Mesenchymal stem cell (in vitro differentiated cells and primary cell): Measurements from ENCODE around the gene ADAM17.

Experiments
- DNase-seq: peaks from one replicate; pipeline ENCODE4 v3.0.0-alpha.2; 2013
- H2AFZ ChIP-seq: one replicate; pipeline ENCODE4 v1.6.1; 2013; ENCODE audit warnings: low read depth, mild to moderate bottlenecking, control low read depth, inconsistent platforms, low read length, moderate library complexity
- H2AK5ac ChIP-seq: 2 replicates; pipeline ENCODE4 v1.6.1; 2013; ENCODE audit warnings: low read length, moderate library complexity, mild to moderate bottlenecking, inconsistent platforms; ENCODE audit not compliant: severe bottlenecking
- H2BK120ac ChIP-seq: one replicate; pipeline ENCODE4 v1.6.1; 2013; ENCODE audit warnings: low read depth, mild to moderate bottlenecking, inconsistent platforms, low read length, moderate library complexity
- H2BK12ac ChIP-seq, 2 experiments: one replicate each; pipeline ENCODE4 v1.6.1; 2013; ENCODE audit warnings: inconsistent platforms in 2 of 2, low read length in 2 of 2, mild to moderate bottlenecking in 2 of 2, moderate library complexity in 2 of 2, control low read depth in 1 of 2
- H2BK15ac ChIP-seq: one replicate; pipeline ENCODE4 v1.6.1; 2013; ENCODE audit warnings: mild to moderate bottlenecking, low read depth, inconsistent platforms; ENCODE audit not compliant: poor library complexity, severe bottlenecking
- H2BK5ac ChIP-seq: 2 replicates; pipeline ENCODE4 v1.6.1; 2013; ENCODE audit warnings: low read depth, mild to moderate bottlenecking, low read length, control low read depth, inconsistent platforms; ENCODE audit not compliant: poor library complexity, severe bottlenecking
- H3K14ac ChIP-seq, 2 experiments: one replicate each; pipeline ENCODE4 v1.6.1; 2013; ENCODE audit warnings: inconsistent platforms in 2 of 2, low read length in 2 of 2, control low read depth in 1 of 2, mild to moderate bottlenecking in 1 of 2, moderate library complexity in 1 of 2
- H3K18ac ChIP-seq, 2 experiments: one replicate each; pipeline ENCODE4 v1.6.1; 2013; ENCODE audit warnings: inconsistent platforms in 2 of 2, low read length in 2 of 2, control low read depth in 1 of 2, low read depth in 1 of 2, mild to moderate bottlenecking in 1 of 2
- H3K23ac ChIP-seq, 2 experiments: one replicate each; pipeline ENCODE4 v1.6.1; 2013; ENCODE audit warnings: inconsistent platforms in 2 of 2, low read length in 2 of 2, mild to moderate bottlenecking in 2 of 2, moderate library complexity in 2 of 2, control low read depth in 1 of 2
- H3K27ac ChIP-seq: 2 replicates; pipeline ENCODE4 v1.5.1; 2013; ENCODE audit warnings: mild to moderate bottlenecking, moderate library complexity, low read length, control low read depth, inconsistent platforms; ENCODE audit not compliant: poor library complexity, severe bottlenecking
- H3K27me3 ChIP-seq, 2 experiments: 2 replicates each; pipeline versions ENCODE4 v1.6.1 to v1.7.0; 2013; ENCODE audit warnings: low read length in 2 of 2, mild to moderate bottlenecking in 2 of 2, moderate library complexity in 2 of 2, control low read depth in 1 of 2, inconsistent platforms in 1 of 2; ENCODE audit not compliant: control insufficient read depth in 1 of 2, insufficient read depth in 1 of 2
- H3K36me3 ChIP-seq, 2 experiments: 2 replicates each; pipeline versions ENCODE4 v1.6.1 to v1.7.0; 2013; ENCODE audit warnings: low read length in 2 of 2, control low read depth in 1 of 2, inconsistent platforms in 1 of 2, low read depth in 1 of 2, mild to moderate bottlenecking in 1 of 2; ENCODE audit not compliant: insufficient read depth in 2 of 2, control insufficient read depth in 1 of 2
- H3K4ac ChIP-seq, 2 experiments: one replicate each; pipeline ENCODE4 v1.6.1; 2013; ENCODE audit warnings: inconsistent platforms in 2 of 2, low read length in 2 of 2, mild to moderate bottlenecking in 2 of 2, moderate library complexity in 2 of 2, control low read depth in 1 of 2, low read depth in 1 of 2
- H3K4me1 ChIP-seq: 2 replicates; pipeline ENCODE4 v1.6.1; 2013; ENCODE audit warnings: low read depth, low read length, control low read depth; ENCODE audit not compliant: control insufficient read depth, insufficient read depth
- H3K4me2 ChIP-seq: 2 replicates; pipeline ENCODE4 v1.6.1; 2013; ENCODE audit warnings: low read length, mild to moderate bottlenecking, inconsistent platforms; ENCODE audit not compliant: poor library complexity, severe bottlenecking
- H3K4me3 ChIP-seq, 2 experiments: 2 replicates each; pipeline versions ENCODE4 v1.5.1 to v1.7.0; 2013; ENCODE audit warnings: low read length in 2 of 2, mild to moderate bottlenecking in 2 of 2, control low read depth in 1 of 2, low read depth in 1 of 2; ENCODE audit not compliant: insufficient read depth in 1 of 2
- H3K79me1 ChIP-seq: replicated peaks from 2 replicates; pipeline ENCODE4 v1.6.1; 2013; ENCODE audit warnings: mild to moderate bottlenecking, control low read depth, low read length, inconsistent platforms; ENCODE audit not compliant: poor library complexity, severe bottlenecking
- H3K9ac ChIP-seq: 2 replicates; pipeline ENCODE4 v1.7.0; 2013; ENCODE audit warnings: mild to moderate bottlenecking, low read length, moderate library complexity
- H3K9me3 ChIP-seq: 2 replicates; pipeline ENCODE4 v1.7.0; 2013; ENCODE audit warnings: mild to moderate bottlenecking, low read length; ENCODE audit not compliant: control insufficient read depth
- H4K8ac ChIP-seq: one replicate; pipeline ENCODE4 v1.6.1; 2013; ENCODE audit warnings: inconsistent platforms, mild to moderate bottlenecking, low read length, moderate library complexity
- H4K91ac ChIP-seq: one replicate; pipeline ENCODE4 v1.6.1; 2013; ENCODE audit warnings: mild to moderate bottlenecking, low read length, inconsistent platforms
- WGBS: methylation state at CpG from one replicate; pipeline ENCODE4 v1.1.7; 2013; ENCODE audit warnings: mixed read lengths; 5-methylcytosine and 5-hydroxymethylcytosine counted together

ADAM17 gene

DNA sequence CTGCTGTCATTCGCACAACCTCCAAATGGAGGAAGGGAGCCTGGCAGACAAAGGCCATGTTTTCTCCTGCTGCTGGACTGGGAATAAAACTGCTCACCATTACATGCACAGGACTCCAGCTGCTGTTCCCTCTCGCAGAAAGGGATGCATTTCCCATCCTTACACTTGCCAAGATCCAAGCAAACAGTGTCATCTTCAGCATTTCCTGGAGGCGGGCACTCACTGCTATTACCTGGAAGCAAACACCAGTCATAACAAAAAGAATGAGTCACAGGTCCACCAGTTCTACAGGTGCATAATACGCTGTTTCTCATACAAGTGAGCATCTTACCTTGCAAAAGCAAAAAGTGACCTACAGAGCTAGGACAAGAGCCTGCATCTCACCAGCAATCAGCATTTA, 58.6 kb downstream of the ADAM17 start:
- Histone ChIP-seq H3K9ac (no peak overlapping the region), H2AK5ac (no peak overlapping the region), H3K27ac (no peak overlapping the region), H3K4me2 (no peak overlapping the region), H3K36me3 (peaks cover 27 to 93% of the 10 kb centered on the region in 2 experiments), H3K79me1 (peaks cover 25% of the 10 kb centered on the region), H3K18ac (no peak overlapping the region), H3K14ac (no peak overlapping the region), H3K27me3 (no peaks in the 10 kb centered on the region), H2BK15ac (no peak overlapping the region), H3K9me3 (no peaks in the 10 kb centered on the region), H2BK12ac (no peak overlapping the region), H2BK120ac (no peak overlapping the region), H3K4me3 (no peak overlapping the region), H2AFZ (no peak overlapping the region), H2BK5ac (no peak overlapping the region), H4K8ac (no peak overlapping the region), H3K4me1 (no peaks in the 10 kb centered on the region), H3K23ac (no peak overlapping the region), H3K4ac (no peak overlapping the region), H4K91ac (no peak overlapping the region)
- 98% methylated on average over 4 of the region's 4 CpGs for WGBS
- DNase-seq: no peak

DNA sequence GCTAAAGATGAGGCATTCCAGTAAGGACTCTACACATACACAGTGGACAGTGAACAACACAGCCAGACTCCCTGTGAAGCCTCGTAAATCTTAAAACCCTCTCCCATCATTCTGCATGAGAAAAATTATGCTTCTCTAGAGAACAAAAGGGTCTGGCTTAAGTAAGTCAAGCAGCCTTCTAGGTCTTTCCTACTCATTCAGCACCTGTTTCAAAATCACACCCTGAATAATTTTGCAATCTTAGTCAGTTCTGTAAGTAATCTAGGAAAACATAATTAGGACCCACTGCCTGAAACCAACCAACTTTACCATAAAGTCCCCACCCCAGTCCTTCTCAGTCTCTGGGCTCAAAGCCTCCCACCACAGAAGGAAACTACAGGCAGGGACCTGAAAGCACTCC, 61.5 kb downstream of the ADAM17 start:
- H2BK12ac ChIP-seq: no peak overlapping the region
- H3K9me3 ChIP-seq: no peaks in the 10 kb centered on the region
- H3K27ac ChIP-seq: no peak overlapping the region
- H3K27me3 ChIP-seq: no peaks in the 10 kb centered on the region
- no peak overlapping the region for H4K8ac ChIP-seq
- H3K4me3 ChIP-seq: no peak overlapping the region
- no peaks in the 10 kb centered on the region for H3K4me1 ChIP-seq
- H3K79me1 ChIP-seq: peaks cover 26% of the 10 kb centered on the region
- DNase-seq: no peak
- no peak overlapping the region for H2BK15ac ChIP-seq
- H2AFZ ChIP-seq: no peak overlapping the region
- peaks cover 41 to 95% of the 10 kb centered on the region in 2 experiments for H3K36me3 ChIP-seq
- H4K91ac ChIP-seq: no peak overlapping the region
- H3K4me2 ChIP-seq: no peak overlapping the region
- no peak overlapping the region for H2BK5ac ChIP-seq
- H3K4ac ChIP-seq: no peak overlapping the region
- H3K23ac ChIP-seq: no peak overlapping the region
- H3K18ac ChIP-seq: no peak overlapping the region
- WGBS: 100% methylated on average over 1 of the region's 1 CpG
- H3K9ac ChIP-seq: no peak overlapping the region
- no peak overlapping the region for H2BK120ac ChIP-seq
- no peak overlapping the region for H3K14ac ChIP-seq
- H2AK5ac ChIP-seq: no peak overlapping the region

DNA sequence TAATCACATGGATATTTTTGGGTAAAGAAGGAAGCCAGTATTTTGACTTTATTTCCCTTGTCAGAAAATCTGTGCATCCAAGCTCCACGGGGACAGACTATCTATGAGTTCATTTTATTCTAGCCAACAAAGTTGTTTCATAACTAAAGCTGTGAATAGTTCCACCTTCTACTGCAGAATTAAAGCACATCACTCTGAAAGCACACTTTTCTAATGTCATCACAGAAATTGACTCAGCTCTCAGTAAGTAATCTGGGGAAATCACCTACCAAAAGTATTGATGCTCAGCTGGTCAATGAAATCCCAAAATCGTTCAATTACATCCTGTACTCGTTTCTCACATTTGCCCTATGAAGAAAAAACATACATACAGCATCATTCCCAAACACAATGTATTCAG, 62.2 kb downstream of the ADAM17 start:
- Histone ChIP-seq H3K4ac (no peak overlapping the region), H2BK15ac (no peak overlapping the region), H2BK120ac (no peak overlapping the region), H3K9me3 (no peaks in the 10 kb centered on the region), H2BK12ac (no peak overlapping the region), H3K27ac (no peak overlapping the region), H2AFZ (no peak overlapping the region), H3K18ac (no peak overlapping the region), H3K4me1 (no peaks in the 10 kb centered on the region), H4K8ac (no peak overlapping the region), H3K9ac (no peak overlapping the region), H2AK5ac (no peak overlapping the region), H3K14ac (no peak overlapping the region), H3K4me2 (no peak overlapping the region), H3K36me3 (peaks cover 41 to 96% of the 10 kb centered on the region in 2 experiments), H3K27me3 (no peaks in the 10 kb centered on the region), H3K4me3 (no peak overlapping the region), H3K79me1 (peaks cover 26% of the 10 kb centered on the region), H3K23ac (no peak overlapping the region), H4K91ac (no peak overlapping the region), H2BK5ac (no peak overlapping the region)
- WGBS: 95% methylated on average over 3 of the region's 3 CpGs
- DNase-seq: no peak

DNA sequence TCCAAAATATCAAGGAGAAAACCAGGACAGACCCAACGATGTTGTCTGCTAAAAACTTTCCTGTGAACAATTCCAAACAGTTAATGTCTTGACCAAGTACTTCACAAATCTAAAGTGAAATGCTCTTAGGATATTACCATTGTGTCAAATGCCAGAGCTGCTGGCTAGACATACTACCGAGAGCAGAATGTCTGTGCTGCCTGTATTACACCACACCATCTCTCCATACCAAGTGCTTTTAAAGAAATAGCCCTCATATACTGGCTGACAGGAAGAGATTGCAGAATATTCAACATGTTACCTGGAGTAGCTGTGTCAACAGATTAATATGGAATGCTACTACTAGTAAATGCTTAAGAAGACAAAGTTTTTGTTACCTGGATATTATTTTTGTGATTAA, 62.7 kb downstream of the ADAM17 start:
- H3K79me1 ChIP-seq: peaks cover 26% of the 10 kb centered on the region
- H3K18ac ChIP-seq: no peak overlapping the region
- H3K9ac ChIP-seq: no peak overlapping the region
- H4K8ac ChIP-seq: no peak overlapping the region
- no peaks in the 10 kb centered on the region for H3K9me3 ChIP-seq
- 89% methylated on average over 2 of the region's 2 CpGs for WGBS
- H3K4me2 ChIP-seq: no peak overlapping the region
- DNase-seq: no peak
- H4K91ac ChIP-seq: no peak overlapping the region
- no peaks in the 10 kb centered on the region for H3K27me3 ChIP-seq
- H2BK12ac ChIP-seq: no peak overlapping the region
- H3K4me1 ChIP-seq: no peaks in the 10 kb centered on the region
- no peak overlapping the region for H2BK5ac ChIP-seq
- H3K23ac ChIP-seq: no peak overlapping the region
- no peak overlapping the region for H2AK5ac ChIP-seq
- H2BK15ac ChIP-seq: no peak overlapping the region
- no peak overlapping the region for H3K14ac ChIP-seq
- no peak overlapping the region for H3K27ac ChIP-seq
- H2BK120ac ChIP-seq: no peak overlapping the region
- H3K4me3 ChIP-seq: no peak overlapping the region
- H3K36me3 ChIP-seq: peaks cover 42 to 96% of the 10 kb centered on the region in 2 experiments
- H3K4ac ChIP-seq: no peak overlapping the region
- H2AFZ ChIP-seq: no peak overlapping the region
